SK-N-SH treated with all-trans-retinoic acid at 6 μM for 48 hours (cell line): ENCODE data around the gene ITM2C.

Experiments
- ATAC-seq: fragments of 200-7000 bp; cut with Tn5 transposase; 3 replicates; pipeline ENCODE4 v1.9.1; 2020; ENCODE audit warnings: mild to moderate bottlenecking, moderate library complexity
- ARNTL ChIP-seq: fragments of 450-650 bp; formaldehyde crosslinking; IDR thresholded peaks from 2 replicates; pipeline ENCODE4 v1.5.0; 2020; ENCODE audit warnings: low read depth, mild to moderate bottlenecking, moderate library complexity, borderline replicate concordance
- BACH2 ChIP-seq: fragments of 250-450 bp; sonication (Bioruptor Pico); IDR thresholded peaks from 2 replicates; pipeline ENCODE4 v1.9.0; 2021; ENCODE audit warnings: mild to moderate bottlenecking, borderline replicate concordance
- CREB5 ChIP-seq: fragments of 250-450 bp; sonication (Bioruptor Pico); IDR thresholded peaks from 2 replicates; pipeline ENCODE4 v1.5.1; 2020; ENCODE audit warnings: low read depth, mild to moderate bottlenecking, moderate library complexity
- CSDC2 ChIP-seq: fragments of 250-450 bp; sonication (Bioruptor Pico); IDR thresholded peaks from 2 replicates; pipeline ENCODE4 v1.5.0; 2020; ENCODE audit warnings: mild to moderate bottlenecking, moderate library complexity
- CSRNP3 ChIP-seq: fragments of 250-450 bp; sonication (Bioruptor Pico); IDR thresholded peaks from 2 replicates; pipeline ENCODE4 v1.5.1; 2021; ENCODE audit warnings: mild to moderate bottlenecking, moderate library complexity
- ESRRG ChIP-seq: fragments of 250-450 bp; sonication (Bioruptor Pico); IDR thresholded peaks from 2 replicates; pipeline ENCODE4 v1.6.1; 2021; ENCODE audit warnings: mild to moderate bottlenecking
- ISL1 ChIP-seq: fragments of 250-450 bp; sonication (Bioruptor Pico); IDR thresholded peaks from 2 replicates; pipeline ENCODE4 v2.1.2; 2022; ENCODE audit warnings: mild to moderate bottlenecking, moderate library complexity
- OSR1 ChIP-seq: fragments of 250-450 bp; sonication (Bioruptor Pico); IDR thresholded peaks from 2 replicates; pipeline ENCODE4 v1.8.0; 2022; ENCODE audit warnings: moderate library complexity, mild to moderate bottlenecking, inconsistent platforms
- PATZ1 ChIP-seq: fragments of 250-450 bp; sonication (Bioruptor Pico); IDR thresholded peaks from 2 replicates; pipeline ENCODE4 v1.8.0; 2020; ENCODE audit warnings: mild to moderate bottlenecking, moderate library complexity, borderline replicate concordance
- POU6F1 ChIP-seq: fragments of 250-450 bp; sonication (Bioruptor Pico); IDR thresholded peaks from 2 replicates; pipeline ENCODE4 v1.8.0; 2021; ENCODE audit warnings: low read depth, mild to moderate bottlenecking, moderate library complexity, borderline replicate concordance
- PPARA ChIP-seq: fragments of 250-450 bp; sonication (Bioruptor Pico); IDR thresholded peaks from 2 replicates; pipeline ENCODE4 v1.5.0; 2020; ENCODE audit warnings: mild to moderate bottlenecking, borderline replicate concordance
- RARB ChIP-seq: fragments of 250-450 bp; sonication (Bioruptor Pico); IDR thresholded peaks from 2 replicates; pipeline ENCODE4 v1.8.0; 2021; ENCODE audit warnings: mild to moderate bottlenecking, moderate library complexity
- TCF4 ChIP-seq: fragments of 250-450 bp; sonication (Bioruptor Pico); IDR thresholded peaks from 2 replicates; pipeline ENCODE4 v1.8.0; 2021; ENCODE audit warnings: mild to moderate bottlenecking, moderate library complexity, borderline replicate concordance
- TOX ChIP-seq: fragments of 250-450 bp; sonication (Bioruptor Pico); IDR thresholded peaks from 2 replicates; pipeline ENCODE4 v1.8.0; 2021; ENCODE audit warnings: mild to moderate bottlenecking, moderate library complexity, borderline replicate concordance
- ZC3H10 ChIP-seq: fragments of 250-450 bp; sonication (Bioruptor Pico); IDR thresholded peaks from 2 replicates; pipeline ENCODE4 v1.5.1; 2021; ENCODE audit warnings: mild to moderate bottlenecking, moderate library complexity
- ZFP3 ChIP-seq: fragments of 250-450 bp; sonication (Bioruptor Pico); IDR thresholded peaks from 2 replicates; pipeline ENCODE4 v1.5.0; 2020; ENCODE audit warnings: mild to moderate bottlenecking, moderate library complexity
- ZFP30 ChIP-seq: fragments of 450-650 bp; formaldehyde crosslinking; IDR thresholded peaks from 2 replicates; pipeline ENCODE4 v1.5.0; 2022; ENCODE audit warnings: mild to moderate bottlenecking, moderate library complexity
- ZNF565 ChIP-seq: fragments of 450-650 bp; formaldehyde crosslinking; conservative IDR thresholded peaks from 2 replicates; pipeline ENCODE4 v1.5.0; 2020; ENCODE audit warnings: low read depth, mild to moderate bottlenecking, moderate library complexity
- ZNF70 ChIP-seq: fragments of 450-650 bp; formaldehyde crosslinking; IDR thresholded peaks from 2 replicates; pipeline ENCODE4 v1.5.0; 2020; ENCODE audit warnings: mild to moderate bottlenecking, moderate library complexity
- ZNF8 ChIP-seq: fragments of 450-650 bp; formaldehyde crosslinking; IDR thresholded peaks from 2 replicates; pipeline ENCODE4 v1.5.0; 2020; ENCODE audit warnings: mild to moderate bottlenecking, moderate library complexity

ITM2C gene

GRCh38 chr2:230919681-230920080, 54.9 kb downstream of the ITM2C start:
- TF ChIP-seq ZFP3 (no peak), CSRNP3 (CRISPR knock-in tag) (no peak), ZNF8 (no peak), OSR1 (CRISPR knock-in tag) (no peak), BACH2 (CRISPR knock-in tag) (no peak), ZFP30 (CRISPR knock-in tag) (no peak), TOX (CRISPR knock-in tag) (no peak), CSDC2 (CRISPR knock-in tag) (no peak), RARB (CRISPR knock-in tag) (no peak), ZNF565 (CRISPR knock-in tag) (no peak)
- ATAC-seq, result no peak

GRCh38 chr2:230920167-230920566, 55.4 kb downstream of the ITM2C start:
- TF ChIP-seq CSDC2 (CRISPR knock-in tag) (no peak), ESRRG (no peak), ZFP30 (CRISPR knock-in tag) (no peak), OSR1 (CRISPR knock-in tag) (no peak), RARB (CRISPR knock-in tag) (no peak), ZNF8 (no peak), POU6F1 (CRISPR knock-in tag) (no peak), TOX (CRISPR knock-in tag) (no peak)
- no peak for ATAC-seq

GRCh38 chr2:230921806-230922595, 57.3 kb downstream of the ITM2C start:
- ATAC-seq, result no peak
- TF ChIP-seq ZFP30 (CRISPR knock-in tag), result no peak
- no peak for TF ChIP-seq RARB (CRISPR knock-in tag)
- no peak for TF ChIP-seq ZNF70
- TF ChIP-seq ZFP3, result no peak
- TF ChIP-seq ZC3H10 (CRISPR knock-in tag), result no peak
- no peak for TF ChIP-seq CREB5 (CRISPR knock-in tag)
- no peak for TF ChIP-seq TCF4
- TF ChIP-seq CSDC2 (CRISPR knock-in tag), result no peak
- no peak for TF ChIP-seq OSR1 (CRISPR knock-in tag)
- no peak for TF ChIP-seq ZNF565 (CRISPR knock-in tag)
- no peak for TF ChIP-seq PPARA (CRISPR knock-in tag)

GRCh38 chr2:230922951-230923717, 58.4 kb downstream of the ITM2C start:
- no peak for ATAC-seq
- TF ChIP-seq ARNTL (CRISPR knock-in tag), result no peak
- no peak for TF ChIP-seq CSRNP3 (CRISPR knock-in tag)
- TF ChIP-seq ZC3H10 (CRISPR knock-in tag), result no peak
- no peak for TF ChIP-seq OSR1 (CRISPR knock-in tag)
- no peak for TF ChIP-seq ZNF8

GRCh38 chr2:230924092-230924469, 59.3 kb downstream of the ITM2C start:
- no peak for ATAC-seq
- TF ChIP-seq RARB (CRISPR knock-in tag) (no peak), ISL1 (CRISPR knock-in tag) (no peak), PATZ1 (CRISPR knock-in tag) (no peak)
